HepG2 (cell line): Measurements from ENCODE around the gene VWA7. TPM values are rescaled to one million over a fixed set of nuclear protein-coding genes. Genes with fewer than 3 reads are reported as not detected.

Experiments used
- BATF2 ChIP-seq: sonication (generic); formaldehyde crosslinking; IDR thresholded peaks from 2 replicates; pipeline ENCODE4 v1.8.0; 2022; ENCODE audit warnings: mild to moderate bottlenecking, missing genetic modification reagents, moderate library complexity
- FOXM1 ChIP-seq: sonication (generic); formaldehyde crosslinking; IDR thresholded peaks from 2 replicates; pipeline ENCODE4 v1.5.0; 2020; ENCODE audit warnings: missing genetic modification reagents
- HCFC1 ChIP-seq: fragments of 150-350 bp; IDR thresholded peaks from 2 replicates; pipeline ENCODE4 v1.6.1; 2014; ENCODE audit warnings: low read depth, low read length
- IKZF1 ChIP-seq: fragments of 450-650 bp; IDR thresholded peaks from 2 replicates; pipeline ENCODE4 v1.7.1; 2016
- IRX3 ChIP-seq: sonication (generic); formaldehyde crosslinking; IDR thresholded peaks from 2 replicates; pipeline ENCODE4 v1.8.1; 2023; ENCODE audit warnings: mild to moderate bottlenecking, low read depth, missing genetic modification reagents, borderline replicate concordance
- KDM5A ChIP-seq: fragments of 200-600 bp; sonication (generic); IDR thresholded peaks from 2 replicates; pipeline ENCODE4 v1.7.0; 2018; ENCODE audit warnings: antibody characterized with exemption, mild to moderate bottlenecking, low read length, borderline replicate concordance
- KMT2A ChIP-seq: sonication (generic); formaldehyde crosslinking; IDR thresholded peaks from 2 replicates; pipeline ENCODE4 v1.4.0; 2020; ENCODE audit warnings: missing genetic modification reagents
- MXI1 ChIP-seq: IDR thresholded peaks from 3 replicates; pipeline ENCODE4 v1.6.1; 2012; ENCODE audit warnings: low read depth, low read length, inconsistent platforms, borderline replicate concordance
- NBN ChIP-seq: fragments of 450-650 bp; conservative IDR thresholded peaks from 2 replicates; pipeline ENCODE4 v1.6.1; 2017
- NONO ChIP-seq, 2 experiments: fragments of 450-650 bp in 1 of 2; sonication (generic) in 1 of 2; formaldehyde crosslinking in 1 of 2; IDR thresholded peaks in 1 of 2; conservative IDR thresholded peaks in 1 of 2; 2 replicates each; pipeline versions ENCODE4 v1.6.1 to v1.8.0; 2017 to 2022; ENCODE audit warnings: mild to moderate bottlenecking in 1 of 2, missing genetic modification reagents in 1 of 2, moderate library complexity in 1 of 2
- PBX2 ChIP-seq: IDR thresholded peaks from 2 replicates; pipeline ENCODE4 v1.6.1; 2016; ENCODE audit warnings: control low read depth
- REST ChIP-seq, 2 experiments: IDR thresholded peaks; 2 replicates each; pipeline ENCODE4 v1.6.1; 2011 to 2012; ENCODE audit warnings: low read length in 2 of 2, borderline replicate concordance in 1 of 2, low read depth in 1 of 2, mild to moderate bottlenecking in 1 of 2, moderate library complexity in 1 of 2
- ZBTB3 ChIP-seq: sonication (generic); formaldehyde crosslinking; IDR thresholded peaks from 2 replicates; pipeline ENCODE4 v1.4.0; 2020; ENCODE audit warnings: low read depth, mild to moderate bottlenecking, moderate library complexity, missing genetic modification reagents, borderline replicate concordance
- ZBTB42 ChIP-seq: sonication (generic); formaldehyde crosslinking; IDR thresholded peaks from 2 replicates; pipeline ENCODE4 v1.5.0; 2020; ENCODE audit warnings: mild to moderate bottlenecking, missing genetic modification reagents
- ZNF296 ChIP-seq: sonication (generic); formaldehyde crosslinking; conservative IDR thresholded peaks from 2 replicates; pipeline ENCODE4 v1.5.0; 2020; ENCODE audit warnings: mild to moderate bottlenecking, missing genetic modification reagents
- ZNF335 ChIP-seq: sonication (generic); formaldehyde crosslinking; IDR thresholded peaks from 2 replicates; pipeline ENCODE4 v1.4.0; 2020; ENCODE audit warnings: missing genetic modification reagents
- ZNF33B ChIP-seq: sonication (generic); formaldehyde crosslinking; IDR thresholded peaks from 2 replicates; pipeline ENCODE4 v1.5.1; 2020; ENCODE audit warnings: mild to moderate bottlenecking, missing genetic modification reagents
- ZNF660 ChIP-seq: sonication (generic); formaldehyde crosslinking; IDR thresholded peaks from 2 replicates; pipeline ENCODE4 v1.5.1; 2020; ENCODE audit warnings: mild to moderate bottlenecking, low read depth, missing genetic modification reagents, borderline replicate concordance
- ZNF816 ChIP-seq: sonication (generic); formaldehyde crosslinking; IDR thresholded peaks from 2 replicates; pipeline ENCODE4 v1.8.0; 2022; ENCODE audit warnings: missing genetic modification reagents, mild to moderate bottlenecking, borderline replicate concordance
- ZXDC ChIP-seq: sonication (generic); formaldehyde crosslinking; IDR thresholded peaks from 2 replicates; pipeline ENCODE4 v1.5.0; 2020; ENCODE audit warnings: mild to moderate bottlenecking, missing genetic modification reagents
- polyA plus RNA-seq, 8 experiments: library from polyadenylated mRNA; depleted of rRNA in 3 of 8; stranded (reverse) in 7 of 8; unstranded in 1 of 8; fragments of >200 nt; fragmentation: Illumina TruSeq in 4 of 8; extraction: Trizol in 4 of 8; gene quantifications; 2 replicates each; pipeline versions ENCODE4 v1.2.1 to v1.2.3, GENCODE V29; 2011 to 2016; ENCODE audit warnings: low read depth in 4 of 8, missing spikeins in 1 of 8, mixed read lengths in 1 of 8; ENCODE audit not compliant: insufficient read depth in 1 of 8
- total RNA-seq, 5 experiments: library from RNA; depleted of rRNA; stranded (reverse); fragments of >200 nt; fragmentation: Illumina TruSeq; extraction: Trizol; gene quantifications; 2 replicates each; pipeline ENCODE4 v1.2.3, GENCODE V29; 2016; ENCODE audit warnings: low read depth in 1 of 5

VWA7 gene
- total and polyA plus RNA-seq, 2 of the 13 experiments (the other 11 are each of a cell fraction or from before 2014, with no cell fraction given): 0.86 to 3.3 TPM

DNA sequence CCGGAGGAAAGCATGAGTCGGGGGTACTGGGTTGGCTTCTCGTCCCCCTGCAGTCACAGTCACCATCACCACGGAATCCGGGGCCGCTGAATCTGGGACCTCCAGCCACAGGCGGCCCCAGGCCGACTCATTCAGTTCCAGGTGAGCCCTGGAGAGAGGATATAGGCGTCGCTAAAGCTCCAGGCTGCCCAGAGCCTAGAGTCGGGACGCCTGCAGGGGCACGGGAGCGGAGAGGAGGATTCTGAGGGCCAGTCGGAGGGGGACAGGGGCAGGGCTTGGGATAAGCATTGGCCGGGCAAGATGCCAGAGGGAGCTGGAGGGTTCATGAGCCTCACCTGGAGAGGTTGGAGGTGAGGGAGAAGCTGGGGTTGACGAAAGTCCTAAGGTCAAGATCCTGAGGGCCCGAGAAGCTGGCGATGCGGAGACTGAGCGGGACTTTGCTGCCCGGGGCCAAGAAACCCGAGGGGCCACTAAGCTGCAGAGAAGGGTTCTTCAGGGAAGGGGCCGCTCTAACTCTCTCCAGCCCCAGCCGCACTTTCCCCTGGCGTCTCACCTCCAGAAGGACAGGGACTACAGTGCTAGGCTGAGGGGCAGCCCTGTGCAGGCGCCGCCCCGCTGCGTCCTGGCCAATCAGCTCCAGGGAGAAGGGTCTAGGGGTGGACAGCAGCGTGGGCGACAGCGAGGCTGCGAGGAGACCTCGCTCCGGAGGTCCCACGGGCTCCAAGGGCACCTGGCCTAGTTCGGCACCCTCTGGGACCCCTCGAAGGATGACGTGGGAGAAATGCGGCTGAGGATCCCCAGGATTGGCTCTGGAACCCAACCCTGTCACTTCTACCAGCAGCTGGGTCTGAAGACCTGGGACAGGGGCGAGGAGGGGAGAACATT, 11.0 kb downstream of the VWA7 start (continued):
- TF ChIP-seq PBX2: no peak
- TF ChIP-seq BATF2 (CRISPR knock-in tag): 0 out of 2 replicates have a peak, but pooled peaks have one; percentile 33
- no peak for TF ChIP-seq IRX3 (CRISPR knock-in tag)
- TF ChIP-seq KMT2A (CRISPR knock-in tag): 0 out of 2 replicates have a peak, but pooled peaks have one; percentile 18
- TF ChIP-seq HCFC1: no peak
- no peak for TF ChIP-seq IKZF1
- TF ChIP-seq NONO (IDR thresholded peaks at IDR 0.05): no peak
- TF ChIP-seq NONO (CRISPR knock-in tag; conservative IDR thresholded peaks at IDR 0.05): 0 out of 2 replicates have a peak, but pooled peaks have one; percentile 23
- peak; percentile 90 for TF ChIP-seq ZNF33B (CRISPR knock-in tag)
- TF ChIP-seq ZBTB42 (CRISPR knock-in tag): no peak
- TF ChIP-seq ZNF660 (CRISPR knock-in tag): 0 out of 2 replicates have a peak, but pooled peaks have one; percentile 32
- no peak for TF ChIP-seq ZNF816
- TF ChIP-seq FOXM1 (CRISPR knock-in tag): no peak
- no peak for TF ChIP-seq ZBTB3 (CRISPR knock-in tag)
- no peak for TF ChIP-seq ZNF296 (CRISPR knock-in tag)
- no peak for TF ChIP-seq REST (IDR thresholded peaks at IDR 0.05; ENCODE audit: borderline replicate concordance in 1 of 2, low read depth in 1 of 2, low read length in 2 of 2)
- TF ChIP-seq NBN: no peak
- no peak for TF ChIP-seq ZXDC (CRISPR knock-in tag)
- no peak; the same call in 2 of the 3 replicates for TF ChIP-seq MXI1
- no peak for TF ChIP-seq KDM5A
- TF ChIP-seq ZNF335: peak; percentile 77
